LNCaP clone FGC (cell line): ENCODE measurements around the gene ZNF618.

Source experiments
- DNase-seq: peaks from one replicate; pipeline ENCODE4 v3.0.0-alpha.2; 2011; ENCODE audit warnings: low read depth
- H3K4me3 ChIP-seq: 2 replicates; pipeline ENCODE4 v1.5.1; 2011; ENCODE audit warnings: mild to moderate bottlenecking, low read depth, low read length, control low read depth
- TF ChIP-seq, protein P1 (sequence below): IDR thresholded peaks from 2 replicates; pipeline ENCODE4 v1.5.1; 2012; ENCODE audit warnings: mild to moderate bottlenecking; ENCODE audit not compliant: control insufficient read depth, insufficient read depth; ENCODE audit errors: extremely low read depth

ZNF618 gene

DNA sequence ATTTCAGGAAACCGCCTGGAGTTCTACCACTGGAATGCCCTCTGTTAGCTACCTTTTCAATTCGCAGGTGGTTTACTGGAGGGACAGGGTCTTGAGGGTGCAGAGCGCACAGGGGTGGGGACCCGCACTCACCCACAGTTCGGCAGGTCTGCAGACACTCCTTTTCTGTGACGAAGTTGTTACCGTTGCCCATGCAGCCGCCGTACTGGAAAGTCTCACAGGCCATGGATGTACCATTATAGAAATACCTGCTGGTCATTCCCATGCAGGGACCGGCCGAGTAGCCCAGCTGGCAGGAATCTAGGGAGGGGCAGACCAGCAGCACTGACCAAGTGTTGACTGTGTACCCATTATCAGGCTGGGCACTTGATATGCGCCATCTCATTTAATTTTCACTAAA, 185.2 kb downstream of the ZNF618 start:
- no peak overlapping the region for H3K4me3 ChIP-seq
- DNase-seq = no peak
- TF ChIP-seq, protein P1, sequence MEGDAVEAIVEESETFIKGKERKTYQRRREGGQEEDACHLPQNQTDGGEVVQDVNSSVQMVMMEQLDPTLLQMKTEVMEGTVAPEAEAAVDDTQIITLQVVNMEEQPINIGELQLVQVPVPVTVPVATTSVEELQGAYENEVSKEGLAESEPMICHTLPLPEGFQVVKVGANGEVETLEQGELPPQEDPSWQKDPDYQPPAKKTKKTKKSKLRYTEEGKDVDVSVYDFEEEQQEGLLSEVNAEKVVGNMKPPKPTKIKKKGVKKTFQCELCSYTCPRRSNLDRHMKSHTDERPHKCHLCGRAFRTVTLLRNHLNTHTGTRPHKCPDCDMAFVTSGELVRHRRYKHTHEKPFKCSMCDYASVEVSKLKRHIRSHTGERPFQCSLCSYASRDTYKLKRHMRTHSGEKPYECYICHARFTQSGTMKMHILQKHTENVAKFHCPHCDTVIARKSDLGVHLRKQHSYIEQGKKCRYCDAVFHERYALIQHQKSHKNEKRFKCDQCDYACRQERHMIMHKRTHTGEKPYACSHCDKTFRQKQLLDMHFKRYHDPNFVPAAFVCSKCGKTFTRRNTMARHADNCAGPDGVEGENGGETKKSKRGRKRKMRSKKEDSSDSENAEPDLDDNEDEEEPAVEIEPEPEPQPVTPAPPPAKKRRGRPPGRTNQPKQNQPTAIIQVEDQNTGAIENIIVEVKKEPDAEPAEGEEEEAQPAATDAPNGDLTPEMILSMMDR = no peak

DNA sequence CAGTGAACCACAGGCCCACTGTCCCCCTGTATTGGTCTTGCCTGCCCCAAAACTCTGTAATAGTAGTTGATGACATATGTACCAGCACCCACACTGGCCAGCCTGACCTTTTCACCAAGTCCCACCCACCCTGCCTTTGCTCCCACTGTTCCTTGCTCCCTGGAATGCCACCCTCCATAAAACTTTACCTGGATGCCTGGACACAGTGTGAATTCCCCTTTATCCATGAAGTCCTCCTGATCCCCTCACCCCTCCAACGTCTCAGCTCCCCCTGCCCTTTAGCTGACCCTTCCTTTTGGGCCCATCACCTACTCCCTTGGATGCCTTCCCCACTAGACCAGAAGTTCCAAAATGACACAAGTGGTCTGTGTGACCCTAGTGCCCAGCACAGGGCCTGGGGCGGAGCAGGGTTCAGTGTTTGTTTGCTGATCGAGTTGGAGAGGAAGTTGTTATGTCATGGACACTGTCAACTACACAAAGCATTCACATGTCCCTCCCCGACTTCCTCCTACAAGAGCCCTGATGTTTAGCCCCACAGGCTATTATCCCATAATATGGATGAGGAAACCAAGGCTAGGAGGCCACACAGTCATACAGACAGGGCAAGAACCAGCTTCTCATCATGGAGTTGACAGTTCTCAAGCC, 185.8 kb downstream of the ZNF618 start:
- TF ChIP-seq, protein P1 = no peak
- no peak for DNase-seq
- no peak overlapping the region for H3K4me3 ChIP-seq

DNA sequence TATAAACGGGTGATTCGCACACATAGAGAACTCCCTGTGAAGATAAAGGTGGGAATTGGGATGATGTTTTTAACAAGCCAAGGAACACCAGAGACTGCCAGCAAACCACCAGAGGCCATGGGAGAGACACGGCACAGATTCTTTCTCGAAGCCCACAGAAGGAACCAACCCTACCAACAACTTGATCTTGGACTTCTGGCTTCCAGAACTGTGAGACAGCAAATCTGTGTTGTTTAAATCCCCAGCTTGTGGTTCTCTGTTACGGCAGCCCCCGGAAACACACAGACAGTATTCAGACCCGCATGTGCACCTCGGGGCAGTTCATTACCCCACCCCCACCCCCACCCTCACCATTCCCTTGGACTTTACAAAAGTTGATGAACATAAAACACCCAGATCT, 189.2 kb downstream of the ZNF618 start:
- DNase-seq = no peak
- TF ChIP-seq, protein P1 = no peak
- H3K4me3 ChIP-seq = no peak overlapping the region

DNA sequence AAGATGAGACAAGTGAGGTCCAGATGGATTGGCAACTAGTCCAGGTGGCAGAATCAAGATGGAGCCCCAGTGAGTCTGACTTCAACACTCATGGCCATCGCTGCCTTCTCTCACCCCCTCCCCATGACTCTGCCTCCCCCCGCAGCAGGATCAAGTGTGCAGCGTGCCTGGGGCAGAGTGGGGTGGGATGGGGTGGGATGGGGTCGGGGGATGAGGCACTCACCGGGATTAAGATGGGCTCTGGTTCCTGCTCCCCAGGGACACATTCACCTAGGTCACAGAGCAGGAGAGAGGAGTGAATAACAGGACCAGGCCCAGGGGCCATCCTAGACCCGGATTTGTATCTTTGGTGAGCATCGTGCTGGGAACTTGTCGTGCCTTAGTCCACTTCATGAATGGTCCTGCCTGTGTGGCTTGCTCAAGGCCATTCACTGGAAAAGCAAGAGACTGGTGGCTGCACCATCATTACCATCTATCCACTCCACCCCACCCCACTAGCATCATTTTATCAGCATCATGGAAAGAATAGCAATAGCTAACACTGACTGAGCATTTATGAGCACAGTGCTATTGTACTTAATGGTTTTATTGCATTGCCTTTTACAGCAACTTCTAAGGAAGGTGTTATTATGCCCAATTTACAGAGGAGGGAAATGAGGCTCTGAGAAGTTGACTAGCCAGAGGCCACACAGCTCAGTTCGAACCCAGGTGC, 193.5 kb downstream of the ZNF618 start:
- DNase-seq = no peak
- TF ChIP-seq, protein P1 = no peak
- H3K4me3 ChIP-seq = no peak overlapping the region

DNA sequence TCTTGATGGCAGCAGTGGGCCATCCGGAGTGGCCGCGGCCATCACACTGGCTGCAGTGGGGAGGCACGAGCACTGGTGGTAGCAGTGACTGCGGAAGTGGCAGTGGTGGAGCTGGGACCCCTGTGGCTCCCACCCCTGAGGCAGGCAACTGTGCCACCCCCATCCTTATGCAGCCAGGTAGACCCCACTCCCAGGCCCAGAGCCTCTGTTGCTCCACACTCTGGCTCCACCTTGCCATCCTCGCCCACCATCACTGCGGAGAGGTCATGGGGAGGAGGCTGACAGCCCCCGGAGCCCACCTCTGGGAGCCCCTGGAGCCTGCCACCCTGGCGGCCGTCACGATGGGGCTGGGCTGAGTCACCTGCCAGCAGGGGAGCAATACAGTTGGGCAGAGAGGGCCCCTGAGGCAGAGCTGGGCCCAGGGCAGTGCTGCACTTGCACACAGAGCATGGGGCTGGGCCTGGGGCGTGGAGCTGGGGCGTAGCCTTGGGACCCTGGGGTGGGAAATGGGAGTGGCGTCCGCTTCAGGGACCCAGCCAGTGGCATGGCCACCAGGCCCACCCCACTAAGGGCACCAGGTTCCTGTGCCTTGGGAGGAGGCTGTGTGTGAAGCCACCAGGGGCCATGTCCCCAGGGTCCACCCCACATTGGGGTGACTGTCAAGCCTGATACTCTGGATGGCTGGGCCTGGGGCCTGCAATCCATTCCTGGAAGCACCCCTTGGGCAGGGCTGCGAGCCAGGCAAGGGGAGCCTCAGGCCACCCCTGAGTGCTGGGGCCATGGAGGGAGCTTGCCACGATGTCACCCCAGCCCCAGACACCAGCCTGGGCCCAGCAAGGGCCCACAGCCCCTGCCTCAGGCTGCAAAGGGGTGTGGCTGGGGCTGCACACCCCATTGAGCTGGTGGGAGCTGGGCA, 194.3 kb downstream of the ZNF618 start:
- TF ChIP-seq, protein P1 = no peak
- no peak for DNase-seq
- H3K4me3 ChIP-seq = no peak overlapping the region

DNA sequence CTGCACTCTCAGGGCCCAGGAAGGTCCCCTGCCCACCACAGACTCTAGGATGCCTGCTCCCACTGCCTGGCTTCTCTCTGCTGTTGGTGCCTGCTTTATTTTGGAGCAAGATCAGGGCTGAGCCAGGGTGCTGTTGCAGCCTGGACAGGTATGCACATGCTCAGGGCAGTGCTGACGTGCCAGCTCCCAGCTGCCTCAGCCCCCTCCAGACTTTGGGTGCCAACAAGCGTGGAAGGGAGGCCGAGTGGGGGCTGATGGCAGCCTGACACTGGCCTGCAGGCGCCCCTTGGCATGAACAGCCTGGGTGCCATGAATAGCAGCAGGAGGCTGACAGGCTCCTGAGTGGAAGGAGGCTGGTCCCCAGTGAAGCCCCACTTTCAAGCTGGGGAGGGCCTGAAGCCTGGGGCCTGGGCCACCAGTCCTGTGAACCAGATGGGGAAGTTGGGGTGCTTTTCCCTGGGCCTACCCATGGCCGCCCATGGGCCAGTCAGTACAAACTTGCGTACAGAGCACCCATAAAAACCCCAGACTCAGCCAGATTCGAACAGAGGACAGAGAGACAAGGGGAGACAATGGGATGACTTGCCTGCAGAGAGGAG, 195.2 kb downstream of the ZNF618 start:
- H3K4me3 ChIP-seq = no peak overlapping the region
- DNase-seq = no peak
- TF ChIP-seq, protein P1 = no peak
